Activated T-helper 1 cell treated with anti-CD3 and anti-CD28 coated beads, Interleukin-12 subunit alpha, Interleukin-12 subunit beta, Interleukin-2, Interleukin-4 antibody, amounts not matched to agents 30 ng/mL and 10 ng/mL and 1 ng/mL, durations not matched to agents 14 hours and 24 hours and 36 hours (primary cell): Measurements from ENCODE around the gene TGFB1I1. TPM values are rescaled to one million over a fixed set of nuclear protein-coding genes. Genes with fewer than 3 reads are reported as not detected.
A peak's percentile ranks its signal among the peaks of the same experiment; 100 is the strongest.

ENCODE experiments used
- DNase-seq: peaks from one replicate; pipeline ENCODE4 v3.0.0; 2021; ENCODE audit warnings: low spot score
- H3K27ac Mint-ChIP-seq: one replicate; pipeline ENCODE4 v1.8.0; 2021; ENCODE audit warnings: mild to moderate bottlenecking, mixed read lengths
- H3K27me3 Mint-ChIP-seq: one replicate; pipeline ENCODE4 v1.8.0; 2022; ENCODE audit warnings: mild to moderate bottlenecking, moderate library complexity, mixed read lengths; ENCODE audit not compliant: insufficient read depth
- H3K36me3 Mint-ChIP-seq: one replicate; pipeline ENCODE4 v1.8.0; 2021; ENCODE audit warnings: low read depth, mixed read lengths
- H3K4me1 Mint-ChIP-seq: one replicate; pipeline ENCODE4 v1.8.0; 2021; ENCODE audit warnings: low read depth, mixed read lengths
- H3K4me3 Mint-ChIP-seq: one replicate; pipeline ENCODE4 v1.8.0; 2021; ENCODE audit warnings: mild to moderate bottlenecking, moderate library complexity, mixed read lengths
- H3K9me3 Mint-ChIP-seq: one replicate; pipeline ENCODE4 v1.8.0; 2021; ENCODE audit warnings: mixed read lengths
- intact Hi-C: fragments of 100-400 bp; cut with micrococcal nuclease; formaldehyde crosslinking; loops from one replicate; pipeline ENCODE4 v1.15.1; 2024
- total RNA-seq: library from RNA; stranded (reverse); gene quantifications from 2 replicates; pipeline ENCODE4 v1.2.3, GENCODE V29; 2022

Gene TGFB1I1
- total RNA-seq, 1 donor from 2014 or later: 0.78 TPM

DNA sequence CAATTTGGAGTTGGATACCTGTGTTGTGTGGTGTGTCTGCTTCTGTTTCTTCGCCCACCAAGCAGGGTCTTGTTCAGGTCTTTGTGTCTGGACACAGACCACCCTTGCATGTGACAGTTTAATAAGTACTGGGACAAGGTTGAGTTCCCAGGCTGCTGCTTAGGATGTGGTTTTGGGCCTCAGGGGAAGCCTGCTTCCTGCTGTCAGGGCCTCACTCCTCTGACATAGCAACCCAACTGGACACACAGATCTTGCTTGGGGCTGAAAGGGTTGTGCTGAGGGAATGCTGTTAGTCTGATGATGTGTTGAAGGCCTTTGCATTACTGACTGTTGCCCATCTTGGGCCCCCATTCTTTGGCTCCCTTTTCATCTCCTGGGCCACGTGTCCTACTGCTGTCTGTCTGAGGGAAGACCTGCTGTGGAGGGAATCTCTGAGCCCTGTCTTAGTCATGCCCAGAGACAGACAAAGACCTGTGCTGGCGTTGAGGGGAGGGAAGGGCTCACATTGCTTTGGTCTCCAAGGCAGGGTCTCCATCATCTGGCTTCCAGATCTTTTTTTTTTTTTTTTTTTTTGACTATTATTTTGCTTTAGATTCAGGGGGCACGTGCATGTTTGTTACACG lies 4.7 kb upstream of the TGFB1I1 start:
- Mint-ChIP-seq H3K4me3 (no peak overlapping the region), H3K27me3 (peaks cover 15% of the 10 kb centered on the region), H3K9me3 (no peaks in the 10 kb centered on the region), H3K4me1 (peaks cover 14% of the 10 kb centered on the region), H3K36me3 (peaks cover 7% of the 10 kb centered on the region), H3K27ac (no peak overlapping the region)
- intact Hi-C loops: no loop called here
- DNase-seq: no peak

DNA sequence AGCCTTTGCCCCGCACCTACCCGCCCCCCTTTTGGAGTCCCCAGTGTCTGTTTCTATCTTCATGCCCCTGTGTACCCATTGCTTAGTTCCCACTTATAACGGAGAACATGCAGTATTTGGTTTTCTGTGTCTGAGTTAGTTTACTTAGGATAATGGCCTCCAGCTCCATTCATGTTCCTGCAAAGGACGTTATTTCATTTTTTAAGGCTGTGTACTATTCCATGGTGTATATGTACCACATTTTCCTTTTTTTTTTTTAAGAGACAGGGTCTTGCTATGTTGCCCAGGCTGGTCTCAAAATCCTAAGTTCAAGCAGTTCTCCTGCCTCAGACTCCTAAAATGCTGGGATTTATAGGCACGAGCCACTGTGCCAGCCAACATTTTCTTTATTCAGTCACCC lies 4.1 kb upstream of the TGFB1I1 start:
- DNase-seq: no peak
- no peaks in the 10 kb centered on the region for H3K9me3 Mint-ChIP-seq
- intact Hi-C loops: no loop called here
- H3K27me3 Mint-ChIP-seq: peaks cover 21% of the 10 kb centered on the region
- H3K36me3 Mint-ChIP-seq: peaks cover 6% of the 10 kb centered on the region
- H3K27ac Mint-ChIP-seq: no peak overlapping the region
- H3K4me3 Mint-ChIP-seq: no peak overlapping the region
- peaks cover 20% of the 10 kb centered on the region for H3K4me1 Mint-ChIP-seq

DNA sequence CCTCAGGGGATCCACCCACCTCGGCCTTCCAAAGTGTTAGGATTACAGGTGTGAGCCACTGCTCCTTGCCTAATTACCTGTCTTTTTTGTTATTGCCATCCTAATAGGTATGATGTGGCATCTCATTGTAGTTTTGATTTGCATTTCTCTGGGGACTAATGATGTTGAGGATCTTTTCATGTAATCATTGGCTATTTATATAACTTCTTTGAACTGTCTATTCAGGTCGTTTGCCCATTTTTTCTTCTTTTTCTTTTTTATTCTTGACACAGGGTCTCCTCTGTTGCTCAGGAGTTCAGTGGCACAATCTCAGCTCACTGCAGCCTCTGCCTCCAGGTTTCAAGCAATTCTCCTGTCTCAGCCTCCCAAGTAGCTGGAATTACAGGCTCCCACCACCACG lies 1.3 kb upstream of the TGFB1I1 start:
- no peaks in the 10 kb centered on the region for H3K9me3 Mint-ChIP-seq
- H3K36me3 Mint-ChIP-seq: peaks cover 3% of the 10 kb centered on the region
- peaks cover 45% of the 10 kb centered on the region for H3K27me3 Mint-ChIP-seq
- H3K4me1 Mint-ChIP-seq: peaks cover 22% of the 10 kb centered on the region
- no peak overlapping the region for H3K27ac Mint-ChIP-seq
- intact Hi-C loops: loop anchor here (10.0 kb wide), 1 partner anchor 64 kb away; no protein-coding TSS in a partner anchor
- H3K4me3 Mint-ChIP-seq: no peak overlapping the region
- no peak for DNase-seq

DNA sequence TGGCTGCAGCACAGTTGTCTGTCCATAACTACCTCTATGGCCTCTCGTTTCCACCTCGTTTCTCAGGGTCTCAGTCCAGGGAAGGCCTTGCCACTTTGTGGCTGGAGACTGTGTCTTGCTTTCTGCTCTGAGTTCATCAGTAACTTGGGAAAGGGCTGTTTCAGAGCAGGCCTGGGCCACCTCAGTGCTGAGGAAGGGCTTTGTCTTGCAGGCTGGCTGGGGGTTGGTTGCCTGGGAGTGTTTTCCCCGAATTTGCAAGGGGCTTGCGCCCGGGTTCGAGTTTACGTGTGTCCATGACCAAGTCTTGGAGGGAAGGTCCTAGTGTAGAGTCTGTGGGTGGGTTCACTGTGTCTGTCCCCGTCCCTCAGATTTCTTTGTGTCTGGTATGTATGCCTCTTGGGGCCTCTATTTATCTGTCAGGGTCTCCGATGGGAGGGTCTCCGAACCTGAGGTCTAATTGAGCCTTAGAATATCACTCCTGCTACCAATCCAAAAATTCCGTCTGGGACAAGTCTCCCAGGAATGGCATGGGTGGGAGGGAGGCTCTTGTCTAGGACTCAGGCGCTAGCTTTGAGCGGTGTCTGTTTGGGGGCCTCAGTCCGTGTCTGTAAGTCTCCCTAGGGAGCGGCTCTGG lies 594 bp upstream of the TGFB1I1 start:
- H3K27ac Mint-ChIP-seq: no peak overlapping the region
- peaks cover 2% of the 10 kb centered on the region for H3K36me3 Mint-ChIP-seq
- no peak for DNase-seq
- intact Hi-C loops: loop anchor here (10.0 kb wide), 1 partner anchor 63 kb away; no protein-coding TSS in a partner anchor
- peaks cover 46% of the 10 kb centered on the region for H3K27me3 Mint-ChIP-seq
- no peaks in the 10 kb centered on the region for H3K9me3 Mint-ChIP-seq
- H3K4me1 Mint-ChIP-seq: peaks cover 26% of the 10 kb centered on the region
- peak overlapping the region; percentile 47 for H3K4me3 Mint-ChIP-seq

DNA sequence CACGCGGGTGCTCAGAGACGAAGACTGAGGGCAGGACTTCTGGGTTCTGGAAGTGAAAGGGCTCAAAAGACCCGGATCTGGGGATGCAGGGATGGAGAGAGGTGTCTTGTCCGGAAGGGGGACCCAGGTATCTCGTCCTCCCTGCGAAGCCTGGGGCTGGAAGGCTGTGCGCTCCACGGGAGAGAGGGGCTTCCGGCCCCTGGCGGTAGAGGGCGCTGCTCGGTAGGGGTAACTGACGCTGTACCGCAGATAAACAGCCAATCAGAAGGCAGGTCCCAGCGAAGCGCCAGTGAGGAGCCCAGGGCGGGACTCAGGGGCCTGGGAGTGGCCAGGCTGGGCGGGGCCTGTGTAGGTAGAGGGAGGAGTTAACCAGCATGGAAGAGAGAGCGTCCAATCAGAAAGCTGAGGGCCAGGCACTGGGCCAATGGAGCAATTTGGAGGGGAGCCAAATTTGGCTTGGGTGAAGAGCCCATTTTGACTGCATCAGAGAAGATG lies 804 bp downstream of the TGFB1I1 start:
- intact Hi-C loops: loop anchor here (10.0 kb wide), 1 partner anchor 62 kb away; no protein-coding TSS in a partner anchor
- Mint-ChIP-seq H3K4me1 (peaks cover 20% of the 10 kb centered on the region), H3K36me3 (peaks cover 2% of the 10 kb centered on the region), H3K27me3 (peaks cover 46% of the 10 kb centered on the region), H3K27ac (no peak overlapping the region), H3K9me3 (no peaks in the 10 kb centered on the region), H3K4me3 (peak overlapping the region; percentile 70)
- DNase-seq: no peak

DNA sequence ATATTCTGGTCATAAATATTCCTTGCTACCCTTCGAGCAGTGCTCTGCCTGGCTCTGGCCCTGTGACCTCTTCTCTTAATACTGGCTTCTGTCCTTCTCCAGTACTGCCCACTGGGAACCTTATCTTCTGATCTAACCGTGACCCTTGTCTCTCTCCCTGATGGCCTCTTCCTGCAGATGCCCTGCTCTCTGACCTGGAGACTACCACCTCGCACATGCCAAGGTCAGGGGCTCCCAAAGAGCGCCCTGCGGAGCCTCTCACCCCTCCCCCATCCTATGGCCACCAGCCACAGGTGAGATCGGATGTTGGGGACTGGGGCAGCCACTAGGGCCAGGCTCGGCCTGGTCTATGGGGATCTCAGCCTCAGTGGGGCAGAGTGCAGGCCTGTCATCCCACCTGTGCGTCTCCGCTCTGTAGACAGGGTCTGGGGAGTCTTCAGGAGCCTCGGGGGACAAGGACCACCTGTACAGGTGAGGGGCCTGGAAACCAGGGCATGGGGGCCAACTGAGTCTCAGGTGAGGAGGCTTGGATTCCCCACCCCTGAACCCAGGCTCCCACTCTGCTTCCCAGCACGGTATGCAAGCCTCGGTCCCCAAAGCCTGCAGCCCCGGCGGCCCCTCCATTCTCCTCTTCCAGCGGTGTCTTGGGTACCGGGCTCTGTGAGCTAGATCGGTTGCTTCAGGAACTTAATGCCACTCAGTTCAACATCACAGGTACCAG lies 1.5 kb downstream of the TGFB1I1 start:
- Mint-ChIP-seq H3K36me3 (peaks cover 2% of the 10 kb centered on the region), H3K27ac (no peak overlapping the region), H3K4me3 (no peak overlapping the region), H3K27me3 (peaks cover 49% of the 10 kb centered on the region), H3K9me3 (no peaks in the 10 kb centered on the region), H3K4me1 (peaks cover 23% of the 10 kb centered on the region)
- no peak for DNase-seq
- intact Hi-C loops: loop anchor here (10.0 kb wide), 1 partner anchor 61 kb away; no protein-coding TSS in a partner anchor

DNA sequence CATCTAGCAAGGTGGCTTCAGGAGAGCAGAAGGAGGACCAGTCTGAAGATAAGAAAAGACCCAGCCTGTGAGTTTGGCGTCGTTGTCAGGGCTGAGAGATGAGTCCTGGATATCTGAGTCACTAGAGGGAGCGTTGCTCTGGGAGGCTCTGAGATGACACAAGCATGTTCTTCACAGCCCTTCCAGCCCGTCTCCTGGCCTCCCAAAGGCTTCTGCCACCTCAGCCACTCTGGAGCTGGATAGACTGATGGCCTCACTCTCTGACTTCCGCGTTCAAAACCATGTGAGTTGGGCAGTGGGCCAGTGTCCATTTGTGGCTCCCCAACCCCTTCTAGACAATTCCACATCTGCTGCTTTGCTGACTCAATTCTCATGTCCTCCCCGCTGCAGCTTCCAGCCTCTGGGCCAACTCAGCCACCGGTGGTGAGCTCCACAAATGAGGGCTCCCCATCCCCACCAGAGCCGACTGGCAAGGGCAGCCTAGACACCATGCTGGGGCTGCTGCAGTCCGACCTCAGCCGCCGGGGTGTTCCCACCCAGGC lies 2.3 kb downstream of the TGFB1I1 start:
- Mint-ChIP-seq H3K4me1 (peaks cover 23% of the 10 kb centered on the region), H3K27me3 (peaks cover 49% of the 10 kb centered on the region), H3K9me3 (no peaks in the 10 kb centered on the region), H3K27ac (no peak overlapping the region), H3K36me3 (peaks cover 2% of the 10 kb centered on the region), H3K4me3 (no peak overlapping the region)
- intact Hi-C loops: loop anchor here (10.0 kb wide), 1 partner anchor 61 kb away; no protein-coding TSS in a partner anchor
- DNase-seq: no peak

DNA sequence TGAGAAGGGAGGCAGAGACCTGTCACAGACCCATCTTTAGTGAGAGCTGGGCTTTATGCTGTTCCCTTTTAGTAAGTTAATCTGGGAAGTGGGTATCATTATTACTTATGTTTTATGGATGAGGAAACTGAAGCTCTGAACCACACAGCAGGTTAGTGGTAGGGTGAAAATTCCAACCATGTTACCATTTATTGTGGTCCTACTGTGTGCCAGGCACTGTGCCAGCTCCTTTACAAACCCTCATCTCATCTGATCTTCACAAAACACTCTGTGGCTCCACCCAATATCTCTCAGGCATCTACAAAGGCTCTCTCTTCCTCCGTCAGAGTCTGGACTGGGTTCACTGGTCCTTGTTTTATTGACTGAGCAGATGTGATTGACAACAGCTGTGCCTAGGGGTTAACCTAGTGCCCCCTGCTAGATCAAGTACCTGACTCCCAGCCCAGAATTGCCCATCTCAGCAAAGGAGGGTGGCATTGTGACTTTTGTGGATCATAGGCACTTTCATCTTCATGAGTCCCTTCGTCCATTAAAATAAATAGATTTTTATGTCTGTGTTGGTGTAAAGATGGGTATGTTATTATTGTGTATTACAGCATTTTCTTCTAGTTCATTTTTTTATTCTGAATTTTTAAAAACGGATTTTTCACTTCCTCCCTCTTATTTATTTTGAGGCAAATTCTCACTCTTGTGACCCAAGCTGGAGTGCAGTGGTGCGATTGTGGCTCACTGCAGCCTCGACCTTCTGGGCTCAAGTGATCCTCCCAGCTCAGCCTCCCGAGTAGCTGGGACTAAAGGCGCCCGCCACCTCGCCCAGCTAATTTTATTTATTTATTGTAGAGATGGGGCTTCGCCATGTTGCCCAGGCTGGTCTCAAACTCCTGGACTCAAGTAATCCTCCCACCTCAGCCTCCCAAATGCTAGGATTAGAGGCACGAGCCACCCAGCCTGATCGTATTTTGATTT lies 3.1 kb downstream of the TGFB1I1 start:
- intact Hi-C loops: loop anchor here (10.0 kb wide), 1 partner anchor 60 kb away; no protein-coding TSS in a partner anchor
- Mint-ChIP-seq H3K9me3 (no peaks in the 10 kb centered on the region), H3K27me3 (peaks cover 55% of the 10 kb centered on the region), H3K4me1 (peaks cover 23% of the 10 kb centered on the region), H3K36me3 (peaks cover 2% of the 10 kb centered on the region), H3K27ac (no peak overlapping the region), H3K4me3 (peak overlapping the region; percentile 6)
- no peak for DNase-seq

DNA sequence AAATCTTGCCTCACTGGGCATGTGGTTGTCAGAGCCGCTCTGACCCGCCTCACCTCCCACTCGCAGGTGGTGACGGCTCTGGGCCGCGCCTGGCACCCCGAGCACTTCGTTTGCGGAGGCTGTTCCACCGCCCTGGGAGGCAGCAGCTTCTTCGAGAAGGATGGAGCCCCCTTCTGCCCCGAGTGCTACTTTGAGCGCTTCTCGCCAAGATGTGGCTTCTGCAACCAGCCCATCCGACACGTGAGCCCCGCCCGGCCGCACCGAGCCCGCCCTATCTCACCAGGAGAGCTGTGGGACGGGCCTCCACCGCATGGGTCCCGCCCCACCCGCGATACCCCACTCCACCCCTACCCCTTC lies 4.0 kb downstream of the TGFB1I1 start:
- H3K36me3 Mint-ChIP-seq: peaks cover 2% of the 10 kb centered on the region
- no peaks in the 10 kb centered on the region for H3K9me3 Mint-ChIP-seq
- DNase-seq: no peak
- peak overlapping the region; percentile 79 for H3K4me3 Mint-ChIP-seq
- intact Hi-C loops: loop anchor here (2.0 to 10.0 kb wide), 3 partner anchors 59 to 393 kb away; a partner anchor contains a TSS
- peaks cover 23% of the 10 kb centered on the region for H3K4me1 Mint-ChIP-seq
- H3K27ac Mint-ChIP-seq: no peak overlapping the region
- peaks cover 55% of the 10 kb centered on the region for H3K27me3 Mint-ChIP-seq

DNA sequence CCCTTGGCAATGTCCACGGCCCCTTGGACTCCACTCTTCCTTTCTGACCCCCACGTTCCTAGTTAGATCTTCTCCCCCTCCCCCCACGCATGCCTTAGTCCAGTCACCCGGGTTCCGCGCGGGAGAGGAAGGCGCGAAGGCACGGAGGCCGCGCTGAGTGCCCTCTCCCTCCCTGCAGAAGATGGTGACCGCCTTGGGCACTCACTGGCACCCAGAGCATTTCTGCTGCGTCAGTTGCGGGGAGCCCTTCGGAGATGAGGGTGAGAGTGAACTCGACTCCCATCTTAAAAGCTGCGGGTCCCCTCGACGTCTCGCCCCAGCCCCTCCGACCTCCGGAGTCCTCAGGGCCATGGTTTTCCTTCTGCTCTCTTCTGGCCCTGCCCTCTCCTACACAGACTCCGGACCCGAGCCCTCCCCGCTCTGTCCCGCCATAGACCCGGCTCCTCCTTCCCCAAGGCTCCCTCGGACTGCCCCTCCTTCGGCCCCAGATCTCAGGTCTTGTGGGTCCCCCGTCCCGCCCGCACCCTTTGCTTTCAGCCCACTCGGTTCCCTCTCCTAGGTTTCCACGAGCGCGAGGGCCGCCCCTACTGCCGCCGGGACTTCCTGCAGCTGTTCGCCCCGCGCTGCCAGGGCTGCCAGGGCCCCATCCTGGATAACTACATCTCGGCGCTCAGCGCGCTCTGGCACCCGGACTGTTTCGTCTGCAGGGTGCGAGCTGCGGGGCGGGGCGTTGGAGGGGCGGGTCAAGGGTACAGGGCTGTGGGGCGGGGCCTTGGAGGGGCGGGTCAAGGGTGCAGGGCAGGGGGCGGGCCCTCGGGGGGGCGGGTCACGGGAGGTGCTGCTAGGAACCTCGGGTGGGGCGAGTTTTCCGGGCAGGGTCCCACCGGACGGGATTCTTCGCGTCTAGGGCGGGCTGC lies 4.6 kb downstream of the TGFB1I1 start:
- H3K9me3 Mint-ChIP-seq: no peaks in the 10 kb centered on the region
- H3K36me3 Mint-ChIP-seq: peaks cover 2% of the 10 kb centered on the region
- peak; percentile 70 for DNase-seq
- H3K4me3 Mint-ChIP-seq: peak overlapping the region; percentile 79
- intact Hi-C loops: loop anchor here (1.0 to 10.0 kb wide), 7 partner anchors 11 to 392 kb away; partner anchors contain the start of genes ARMC5 and RUSF1
- H3K27ac Mint-ChIP-seq: no peak overlapping the region
- H3K4me1 Mint-ChIP-seq: peaks cover 23% of the 10 kb centered on the region
- H3K27me3 Mint-ChIP-seq: peaks cover 50% of the 10 kb centered on the region
